Keratinocyte (primary cell): ENCODE data around the gene HBQ1. TPM values are rescaled to one million over a fixed set of nuclear protein-coding genes. Genes with fewer than 3 reads are reported as not detected.
"Not testable (repeated sequence)": the region's sequence is repeated elsewhere in the genome, so short reads cannot be mapped to it uniquely, and the experiment has no call there.

ENCODE experiments used
- DNase-seq: peaks from one replicate; pipeline ENCODE4 v3.0.0-alpha.2; 2011; ENCODE audit warnings: low read depth, missing footprints, low spot score
- FAIRE-seq: peaks from 2 replicates; lab custom pipeline; 2011; peaks lifted over from hg19 to GRCh38; lab: Jason Lieb, UNC
- H2AFZ ChIP-seq: 2 replicates; pipeline ENCODE4 v1.6.0; 2012; ENCODE audit warnings: low read length, control low read depth, inconsistent platforms; ENCODE audit not compliant: control insufficient read depth
- H3K27ac ChIP-seq: 2 replicates; pipeline ENCODE4 v1.5.1; 2011; ENCODE audit warnings: low read length; ENCODE audit not compliant: control insufficient read depth, insufficient read depth
- H3K27me3 ChIP-seq: 3 replicates; pipeline ENCODE4 v1.6.0; 2011; ENCODE audit warnings: low read length; ENCODE audit not compliant: control insufficient read depth, insufficient read depth; ENCODE audit errors: extremely low read depth
- H3K36me3 ChIP-seq, 2 experiments: 2 replicates in 1 of 2; 3 replicates in 1 of 2; pipeline ENCODE4 v1.5.1; 2011; ENCODE audit warnings: low read length in 2 of 2, mild to moderate bottlenecking in 1 of 2; ENCODE audit not compliant: control insufficient read depth in 2 of 2, insufficient read depth in 2 of 2; ENCODE audit errors: extremely low read depth in 1 of 2
- H3K4me1 ChIP-seq: 3 replicates; pipeline ENCODE4 v1.5.1; 2011; ENCODE audit warnings: low read length; ENCODE audit not compliant: control insufficient read depth, insufficient read depth; ENCODE audit errors: extremely low read depth
- H3K4me2 ChIP-seq: 3 replicates; pipeline ENCODE4 v1.6.0; 2011; ENCODE audit warnings: low read depth, low read length; ENCODE audit not compliant: control insufficient read depth, insufficient read depth; ENCODE audit errors: extremely low read depth
- H3K4me3 ChIP-seq, 3 experiments: fragments of 200-600 bp in 1 of 3; sonication (generic) in 1 of 3; 2 replicates in 2 of 3; 3 replicates in 1 of 3; pipeline ENCODE4 v1.5.1; 2011 to 2016; ENCODE audit warnings: low read length in 3 of 3, mild to moderate bottlenecking in 3 of 3, control low read depth in 2 of 3, inconsistent platforms in 1 of 3, low read depth in 1 of 3, mixed read lengths in 1 of 3, mixed run types in 1 of 3, moderate library complexity in 1 of 3; ENCODE audit not compliant: control insufficient read depth in 2 of 3, insufficient read depth in 2 of 3; ENCODE audit errors: extremely low read depth in 1 of 3
- H3K79me2 ChIP-seq: 2 replicates; pipeline ENCODE4 v1.6.0; 2012; ENCODE audit warnings: low read length; ENCODE audit not compliant: control insufficient read depth, insufficient read depth
- H3K9ac ChIP-seq: 3 replicates; pipeline ENCODE4 v1.6.0; 2011; ENCODE audit warnings: low read length; ENCODE audit not compliant: control insufficient read depth, insufficient read depth; ENCODE audit errors: extremely low read depth
- H3K9me1 ChIP-seq: 3 replicates; pipeline ENCODE4 v1.6.0; 2011; ENCODE audit warnings: low read length; ENCODE audit not compliant: control insufficient read depth, insufficient read depth; ENCODE audit errors: extremely low read depth
- H3K9me3 ChIP-seq: 2 replicates; pipeline ENCODE4 v1.5.1; 2012; ENCODE audit warnings: low read depth, low read length; ENCODE audit not compliant: control insufficient read depth
- H4K20me1 ChIP-seq: 3 replicates; pipeline ENCODE4 v1.6.0; 2011; ENCODE audit warnings: low read length; ENCODE audit not compliant: control insufficient read depth, insufficient read depth; ENCODE audit errors: extremely low read depth
- CTCF ChIP-seq, 3 experiments: IDR thresholded peaks in 1 of 3; conservative IDR thresholded peaks in 1 of 3; optimal IDR thresholded peaks in 1 of 3; 2 replicates in 2 of 3; 3 replicates in 1 of 3; pipeline versions ENCODE3 to v1.5.1; 2011; ENCODE audit warnings: low read length in 3 of 3, mild to moderate bottlenecking in 3 of 3, moderate library complexity in 2 of 3, control low read depth in 1 of 3, inconsistent platforms in 1 of 3; ENCODE audit not compliant: insufficient read depth in 2 of 3; ENCODE audit errors: extremely low read depth in 1 of 3
- EZH2 ChIP-seq: IDR thresholded peaks from one replicate; pipeline ENCODE4 v1.6.1; 2012; ENCODE audit warnings: inconsistent platforms, mild to moderate bottlenecking, low read length, moderate library complexity
- dilution Hi-C: fragments of 300-500 bp; cut with MboI; formaldehyde crosslinking; loops from one replicate; pipeline ENCODE4 v1.7.0; 2020; ENCODE audit warnings: low sequenced_read_pairs; ENCODE audit not compliant: extremely low pct_ligation_motif_present
- polyA plus RNA-seq, 5 experiments: library from polyadenylated mRNA; depleted of rRNA in 3 of 5; stranded (reverse) in 3 of 5; stranded (forward) in 1 of 5; unstranded in 1 of 5; fragments of >200 nt; gene quantifications; 1 replicate in 1 of 5; 2 replicates in 3 of 5; 3 replicates in 1 of 5; pipeline versions ENCODE4 v1.2.1 to v1.2.3, GENCODE V29; 2011 to 2012; ENCODE audit warnings: missing spikeins in 2 of 5, low read depth in 1 of 5, low replicate concordance in 1 of 5

HBQ1 gene
- polyA plus RNA-seq, 1 donor (not counting 4 experiments of a cell fraction or from before 2014, with no cell fraction given), result 0.13 TPM

DNA sequence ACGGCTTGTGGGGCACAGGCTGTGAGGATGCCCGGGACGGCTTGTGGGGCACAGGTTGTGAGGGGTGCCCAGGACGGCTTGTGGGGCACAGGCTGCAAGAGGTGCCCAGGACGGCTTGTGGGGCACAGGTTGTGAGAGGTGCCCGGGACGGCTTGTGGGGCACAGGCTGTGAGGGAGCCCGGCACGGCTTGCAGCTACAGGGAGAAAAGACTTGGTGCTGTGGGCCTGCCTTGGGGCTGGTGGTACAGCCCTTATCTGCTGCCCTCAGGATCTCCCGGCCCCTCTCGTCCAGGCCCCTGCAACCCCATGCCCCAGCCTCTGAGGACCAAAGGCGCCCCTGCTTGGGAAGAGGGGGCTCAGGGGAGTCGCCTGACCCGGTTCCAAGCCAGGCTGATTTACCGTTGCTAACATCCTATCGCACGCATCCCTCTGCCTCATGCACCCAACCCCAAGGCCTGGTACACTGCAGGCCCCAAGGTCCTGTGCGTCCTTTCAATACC lies 19.5 kb upstream of the HBQ1 start:
- no peaks in the 10 kb centered on the region for H4K20me1 ChIP-seq
- dilution Hi-C loops, result no loop called here
- TF ChIP-seq EZH2 (no peak), CTCF (optimal IDR thresholded peaks at IDR 0.05 in 1 of 3, IDR thresholded peaks at IDR 0.05 in 1 of 3, conservative IDR thresholded peaks at IDR 0.05 in 1 of 3; ENCODE audit: extremely low read depth in 1 of 3, insufficient read depth in 2 of 3, low read length in 3 of 3) (no peak)
- no peak overlapping the region for H3K27ac ChIP-seq
- H2AFZ ChIP-seq, result no peak overlapping the region
- FAIRE-seq (no peak), DNase-seq (no peak)
- H3K27me3 ChIP-seq, result peaks cover 20% of the 10 kb centered on the region
- H3K9ac ChIP-seq, result no peak overlapping the region
- no peaks in the 10 kb centered on the region for H3K79me2 ChIP-seq
- H3K9me3 ChIP-seq, result no peaks in the 10 kb centered on the region
- no peak overlapping the region for H3K4me2 ChIP-seq
- H3K36me3 ChIP-seq, result no peaks in the 10 kb centered on the region
- no peak overlapping the region for H3K4me3 ChIP-seq
- H3K9me1 ChIP-seq, result no peaks in the 10 kb centered on the region
- peaks cover 7% of the 10 kb centered on the region for H3K4me1 ChIP-seq

GRCh38 chr16:162271-162991 lies 17.8 kb upstream of the HBQ1 start:
- Histone ChIP-seq H3K36me3 (no peaks in the 10 kb centered on the region), H3K79me2 (no peaks in the 10 kb centered on the region), H3K4me2 (no peak overlapping the region), H3K9ac (no peak overlapping the region), H3K27ac (no peak overlapping the region), H3K4me3 (no peak overlapping the region), H3K4me1 (peaks cover 7% of the 10 kb centered on the region), H3K9me3 (no peaks in the 10 kb centered on the region), H4K20me1 (no peaks in the 10 kb centered on the region), H3K27me3 (peaks cover 36% of the 10 kb centered on the region), H2AFZ (no peak overlapping the region), H3K9me1 (no peaks in the 10 kb centered on the region)
- no peak for TF ChIP-seq CTCF (optimal IDR thresholded peaks at IDR 0.05 in 1 of 3, IDR thresholded peaks at IDR 0.05 in 1 of 3, conservative IDR thresholded peaks at IDR 0.05 in 1 of 3; ENCODE audit: extremely low read depth in 1 of 3, insufficient read depth in 2 of 3, low read length in 3 of 3)
- TF ChIP-seq EZH2, result no peak
- DNase-seq (no peak), FAIRE-seq (no peak)
- dilution Hi-C loops, result no loop called here

GRCh38 chr16:163139-163538 lies 17.1 kb upstream of the HBQ1 start:
- DNase-seq, H2AFZ ChIP-seq, H3K36me3 ChIP-seq, H3K4me2 ChIP-seq, H3K9ac ChIP-seq, FAIRE-seq, H3K4me3 ChIP-seq, dilution Hi-C loops, H3K27ac ChIP-seq, H3K9me1 ChIP-seq, H3K4me1 ChIP-seq, H4K20me1 ChIP-seq, H3K9me3 ChIP-seq, H3K79me2 ChIP-seq: not testable (repeated sequence)
- peaks cover 43% of the 10 kb centered on the region for H3K27me3 ChIP-seq

- H3K9me1 ChIP-seq, DNase-seq, H3K9ac ChIP-seq, dilution Hi-C loops, H3K9me3 ChIP-seq, H3K36me3 ChIP-seq, H3K4me3 ChIP-seq, H3K4me1 ChIP-seq, H3K4me2 ChIP-seq, FAIRE-seq, H3K79me2 ChIP-seq, H3K27ac ChIP-seq, H2AFZ ChIP-seq, H4K20me1 ChIP-seq: not testable (repeated sequence)
- peaks cover 49% of the 10 kb centered on the region for H3K27me3 ChIP-seq
Observed at GRCh38 chr16:163696-164095, 16.6 kb upstream of the HBQ1 start.
